Upper lobe of right lung (tissue), 1 donor: ENCODE data around the gene PDE1C. TPM values are rescaled to one million over a fixed set of nuclear protein-coding genes. Genes with fewer than 3 reads are reported as not detected.
"Not testable (repeated sequence)": the region's sequence is repeated elsewhere in the genome, so short reads cannot be mapped to it uniquely, and the experiment has no call there.

ENCODE experiments used
- ATAC-seq: fragments of 200-7000 bp; cut with Tn5 transposase; one replicate; pipeline ENCODE4 v1.9.1; 2020; ENCODE audit warnings: mild to moderate bottlenecking, moderate library complexity
- DNase-seq: peaks from one replicate; pipeline ENCODE4 v3.0.0-alpha.2; 2020
- H3K27ac ChIP-seq: fragments of 200-600 bp; one replicate; pipeline ENCODE4 v1.8.0; 2022
- H3K27me3 ChIP-seq: fragments of 200-600 bp; one replicate; pipeline ENCODE4 v1.8.0; 2022; ENCODE audit warnings: mild to moderate bottlenecking
- H3K36me3 ChIP-seq: fragments of 200-600 bp; one replicate; pipeline ENCODE4 v1.8.0; 2022
- H3K4me1 ChIP-seq: fragments of 200-600 bp; one replicate; pipeline ENCODE4 v1.8.0; 2022
- H3K4me3 ChIP-seq: fragments of 200-600 bp; one replicate; pipeline ENCODE4 v1.8.0; 2022; ENCODE audit warnings: mild to moderate bottlenecking
- H3K9me3 ChIP-seq: fragments of 200-600 bp; one replicate; pipeline ENCODE4 v1.8.0; 2022
- intact Hi-C: fragments of 100-400 bp; cut with DNase I; formaldehyde crosslinking; loops from one replicate; pipeline ENCODE4 v1.11.0; 2022
- total RNA-seq: library from RNA; stranded (reverse); fragmentation: NEBNext Ultra II Directional; extraction: Animal tissue kit (Norgen Biotek cat#: 25700); gene quantifications from one replicate; pipeline ENCODE4 v1.2.1, GENCODE V29; 2021
- TF ChIP-seq, protein P1 (sequence below): fragments of 200-600 bp; IDR thresholded peaks from one replicate; pipeline ENCODE4 v1.8.0; 2022; ENCODE audit warnings: antibody characterized with exemption
- donor health status: DM: no; HTN: yes; CAD: no; lungs with severe emphysema.

PDE1C gene
- total RNA-seq, 1 donor from 2014 or later, result 13.0 TPM

GRCh38 chr7:31851119-31851518 lies 219.1 kb downstream of the PDE1C start:
- intact Hi-C loops, result no loop called here

GRCh38 chr7:31850601-31851000 lies 219.6 kb downstream of the PDE1C start:
- H3K27ac ChIP-seq, result no peak overlapping the region
- no peaks in the 10 kb centered on the region for H3K4me1 ChIP-seq
- no peaks in the 10 kb centered on the region for H3K36me3 ChIP-seq
- H3K4me3 ChIP-seq, result no peak overlapping the region
- no peaks in the 10 kb centered on the region for H3K9me3 ChIP-seq
- ATAC-seq, result no peak
- DNase-seq, result no peak
- intact Hi-C loops, result no loop called here
- no peaks in the 10 kb centered on the region for H3K27me3 ChIP-seq
- TF ChIP-seq, protein P1, sequence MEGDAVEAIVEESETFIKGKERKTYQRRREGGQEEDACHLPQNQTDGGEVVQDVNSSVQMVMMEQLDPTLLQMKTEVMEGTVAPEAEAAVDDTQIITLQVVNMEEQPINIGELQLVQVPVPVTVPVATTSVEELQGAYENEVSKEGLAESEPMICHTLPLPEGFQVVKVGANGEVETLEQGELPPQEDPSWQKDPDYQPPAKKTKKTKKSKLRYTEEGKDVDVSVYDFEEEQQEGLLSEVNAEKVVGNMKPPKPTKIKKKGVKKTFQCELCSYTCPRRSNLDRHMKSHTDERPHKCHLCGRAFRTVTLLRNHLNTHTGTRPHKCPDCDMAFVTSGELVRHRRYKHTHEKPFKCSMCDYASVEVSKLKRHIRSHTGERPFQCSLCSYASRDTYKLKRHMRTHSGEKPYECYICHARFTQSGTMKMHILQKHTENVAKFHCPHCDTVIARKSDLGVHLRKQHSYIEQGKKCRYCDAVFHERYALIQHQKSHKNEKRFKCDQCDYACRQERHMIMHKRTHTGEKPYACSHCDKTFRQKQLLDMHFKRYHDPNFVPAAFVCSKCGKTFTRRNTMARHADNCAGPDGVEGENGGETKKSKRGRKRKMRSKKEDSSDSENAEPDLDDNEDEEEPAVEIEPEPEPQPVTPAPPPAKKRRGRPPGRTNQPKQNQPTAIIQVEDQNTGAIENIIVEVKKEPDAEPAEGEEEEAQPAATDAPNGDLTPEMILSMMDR, result no peak

More at GRCh38 chr7:31851119-31851518, 219.1 kb downstream of the PDE1C start:
- TF ChIP-seq, protein P1, result no peak
- Histone ChIP-seq H3K9me3 (no peaks in the 10 kb centered on the region), H3K4me3 (no peak overlapping the region), H3K36me3 (no peaks in the 10 kb centered on the region), H3K4me1 (no peaks in the 10 kb centered on the region), H3K27me3 (no peaks in the 10 kb centered on the region), H3K27ac (no peak overlapping the region)
- ATAC-seq (no peak), DNase-seq (no peak)

- ATAC-seq (no peak), DNase-seq (no peak)
- Histone ChIP-seq H3K4me1 (no peaks in the 10 kb centered on the region), H3K36me3 (no peaks in the 10 kb centered on the region), H3K27ac (no peak overlapping the region), H3K9me3 (no peaks in the 10 kb centered on the region), H3K27me3 (no peaks in the 10 kb centered on the region), H3K4me3 (no peak overlapping the region)
- TF ChIP-seq, protein P1, result no peak
- intact Hi-C loops, result no loop called here
Measured at GRCh38 chr7:31850066-31850465, 220.1 kb downstream of the PDE1C start.

DNA sequence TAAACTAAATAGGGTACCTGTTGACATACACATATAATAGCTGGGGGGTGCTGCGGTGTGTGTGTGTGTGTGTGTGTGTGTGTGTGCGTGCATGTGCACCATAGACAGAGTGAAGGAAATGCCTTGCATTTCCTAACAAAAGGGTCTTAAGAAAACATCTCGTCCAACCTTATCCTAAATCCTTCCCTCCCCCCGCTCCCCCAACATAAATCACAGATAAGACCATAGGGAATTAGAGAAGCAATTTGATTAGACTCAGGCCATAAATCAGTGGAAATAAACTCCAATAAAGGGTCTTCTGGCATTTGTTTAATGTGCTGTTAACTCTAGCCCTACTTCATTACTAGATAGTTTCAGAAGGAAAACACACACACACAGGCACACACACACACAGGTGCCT lies 234.7 kb downstream of the PDE1C start:
- no peaks in the 10 kb centered on the region for H3K9me3 ChIP-seq
- TF ChIP-seq, protein P1, result no peak
- no peaks in the 10 kb centered on the region for H3K36me3 ChIP-seq
- ATAC-seq (no peak), DNase-seq (no peak)
- H3K27me3 ChIP-seq, result no peaks in the 10 kb centered on the region
- no peaks in the 10 kb centered on the region for H3K4me1 ChIP-seq
- intact Hi-C loops, result no loop called here
- H3K27ac ChIP-seq, result no peak overlapping the region
- H3K4me3 ChIP-seq, result no peak overlapping the region

DNA sequence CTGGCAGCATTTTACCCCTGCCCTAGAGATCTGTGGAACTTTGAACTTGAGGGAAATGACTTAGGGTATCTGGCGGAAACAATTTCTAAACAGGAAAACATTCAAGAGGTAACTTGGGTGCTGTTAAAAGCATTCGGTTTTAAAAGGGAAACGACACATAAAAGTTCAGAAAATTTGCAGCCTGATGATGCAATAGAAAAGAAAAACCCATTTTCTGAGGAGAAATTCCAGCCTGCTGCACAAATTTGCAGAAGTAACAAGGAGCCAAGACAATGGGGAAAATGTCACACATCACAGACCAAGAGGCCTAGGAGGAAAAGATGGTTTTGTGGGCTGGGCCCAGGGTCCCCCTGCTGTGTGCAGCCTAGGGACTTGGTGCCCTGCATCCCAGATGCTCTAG lies 236.6 kb downstream of the PDE1C start:
- H3K4me3 ChIP-seq, H3K27me3 ChIP-seq, H3K4me1 ChIP-seq, H3K27ac ChIP-seq, H3K36me3 ChIP-seq, H3K9me3 ChIP-seq, ATAC-seq, DNase-seq, intact Hi-C loops: not testable (repeated sequence)

GRCh38 chr7:31828520-31828919 lies 241.7 kb downstream of the PDE1C start:
- peaks cover 5% of the 10 kb centered on the region for H3K4me1 ChIP-seq
- H3K27me3 ChIP-seq, result no peaks in the 10 kb centered on the region
- H3K4me3 ChIP-seq, result no peak overlapping the region
- intact Hi-C loops, result no loop called here
- no peak for ATAC-seq
- H3K9me3 ChIP-seq, result no peaks in the 10 kb centered on the region
- no peaks in the 10 kb centered on the region for H3K36me3 ChIP-seq
- TF ChIP-seq, protein P1, result no peak
- no peak overlapping the region for H3K27ac ChIP-seq
- DNase-seq, result no peak
